Measurements from ENCODE around the gene TTC5.
"Not testable (repeated sequence)": the region's sequence is repeated elsewhere in the genome, so short reads cannot be mapped to it uniquely, and the experiment has no call there.

Gene TTC5, protein sequence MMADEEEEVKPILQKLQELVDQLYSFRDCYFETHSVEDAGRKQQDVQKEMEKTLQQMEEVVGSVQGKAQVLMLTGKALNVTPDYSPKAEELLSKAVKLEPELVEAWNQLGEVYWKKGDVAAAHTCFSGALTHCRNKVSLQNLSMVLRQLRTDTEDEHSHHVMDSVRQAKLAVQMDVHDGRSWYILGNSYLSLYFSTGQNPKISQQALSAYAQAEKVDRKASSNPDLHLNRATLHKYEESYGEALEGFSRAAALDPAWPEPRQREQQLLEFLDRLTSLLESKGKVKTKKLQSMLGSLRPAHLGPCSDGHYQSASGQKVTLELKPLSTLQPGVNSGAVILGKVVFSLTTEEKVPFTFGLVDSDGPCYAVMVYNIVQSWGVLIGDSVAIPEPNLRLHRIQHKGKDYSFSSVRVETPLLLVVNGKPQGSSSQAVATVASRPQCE

DNA sequence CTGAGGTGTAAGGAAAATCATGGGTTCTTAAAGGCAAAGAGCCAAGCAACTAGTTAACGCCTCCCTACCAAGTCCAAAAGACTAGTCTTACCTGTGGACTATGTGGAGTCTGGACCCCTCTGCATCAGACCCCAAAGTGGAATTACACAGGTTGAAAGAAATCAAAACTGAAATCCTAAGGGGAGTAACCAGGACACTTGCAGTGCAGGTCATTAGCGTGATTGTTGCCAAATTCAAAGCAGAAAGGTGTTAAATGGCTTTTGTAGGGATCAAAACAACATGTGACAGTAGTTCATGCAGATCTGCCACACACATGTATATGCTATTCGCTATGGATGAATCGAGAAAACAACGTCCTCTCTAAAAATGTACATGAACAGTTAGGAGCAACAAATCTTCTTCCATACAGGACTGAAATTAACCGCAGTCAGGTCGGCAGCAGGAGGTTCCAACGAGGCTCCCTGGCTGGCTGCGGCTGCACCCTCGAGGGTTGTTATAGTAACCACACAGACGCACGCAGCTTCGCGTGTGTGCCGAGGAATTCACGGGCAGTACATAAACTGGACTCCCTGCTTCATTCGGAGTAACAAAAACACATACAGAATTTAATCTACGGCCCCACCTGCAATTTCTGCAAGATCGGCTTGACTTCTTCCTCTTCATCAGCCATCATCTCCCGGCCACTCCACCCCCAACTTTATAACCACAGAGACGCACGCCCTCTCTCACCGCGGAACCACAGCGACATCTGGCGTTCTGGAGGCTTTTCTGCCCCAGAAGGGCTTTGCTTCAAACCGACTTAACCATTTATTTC is at the start of gene TTC5:
TSS of gene TTC5 (minus strand) at position 687 of the 814 bp plus-strand sequence. CDS start at position 673, 14 bp downstream.
- DNase-seq (ENCODE audit: low read depth, low spot score), result peak; percentile 85

DNA sequence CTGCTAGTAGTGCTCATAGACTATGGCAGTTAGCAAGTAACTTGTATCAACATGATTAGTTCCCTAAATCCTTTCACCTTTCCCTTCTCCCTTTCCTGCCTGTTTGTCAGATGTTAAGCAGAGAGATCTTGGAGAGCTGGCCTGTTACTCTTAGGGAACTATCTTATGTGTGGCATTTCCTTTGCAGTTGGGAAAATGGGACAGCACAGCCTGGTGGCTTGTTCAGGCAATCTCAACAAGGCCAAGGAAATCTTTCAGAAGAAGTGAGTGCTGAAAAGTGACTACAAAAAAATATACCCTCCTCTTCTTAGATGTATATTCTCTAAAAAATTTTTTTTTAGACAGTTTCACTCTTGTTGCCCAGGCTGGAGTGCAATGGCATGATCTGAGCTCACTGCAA is 45.1 kb upstream of the TTC5 start:
- DNase-seq (ENCODE audit: low read depth, low spot score), result no peak

DNA sequence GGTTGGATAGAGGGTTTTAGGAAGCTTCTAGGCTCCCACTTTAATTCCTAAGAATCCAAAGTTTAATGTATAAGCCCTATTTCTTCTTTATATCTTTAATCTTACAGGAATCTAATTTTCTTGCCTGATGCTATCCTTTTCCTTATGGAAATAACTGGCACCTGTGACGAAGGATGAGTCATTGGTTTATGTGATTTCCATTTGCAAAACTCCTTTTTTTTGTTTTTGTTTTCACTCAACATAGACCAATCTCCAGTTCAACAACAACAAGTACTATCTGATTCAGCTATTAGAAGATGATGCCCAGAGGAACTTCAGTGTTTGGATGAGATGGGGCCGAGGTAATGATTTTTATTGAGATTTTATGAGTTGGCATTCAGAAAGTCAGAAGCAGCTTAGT is 44.5 kb upstream of the TTC5 start:
- DNase-seq (ENCODE audit: low read depth, low spot score), result no peak

DNA sequence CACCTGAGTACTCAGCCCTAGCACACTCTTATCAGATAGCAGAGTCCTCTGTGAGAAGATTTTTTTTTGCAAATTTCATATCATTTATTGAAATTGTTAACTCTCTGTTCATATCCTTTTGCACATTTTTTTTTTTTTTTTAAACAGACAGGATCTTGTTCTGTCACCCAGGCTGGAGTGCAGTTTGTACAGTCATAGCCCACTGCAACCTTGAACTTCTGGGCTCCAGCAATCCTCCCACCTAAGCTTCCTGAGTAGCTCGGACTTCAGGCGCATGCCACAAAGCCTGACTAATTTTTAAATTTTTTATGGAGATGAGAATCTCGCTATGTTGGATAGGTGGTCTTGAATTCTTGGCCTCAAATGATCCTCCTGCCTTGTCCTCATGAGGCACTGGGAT is 42.0 kb upstream of the TTC5 start:
- DNase-seq (ENCODE audit: low read depth, low spot score), result no peak

DNA sequence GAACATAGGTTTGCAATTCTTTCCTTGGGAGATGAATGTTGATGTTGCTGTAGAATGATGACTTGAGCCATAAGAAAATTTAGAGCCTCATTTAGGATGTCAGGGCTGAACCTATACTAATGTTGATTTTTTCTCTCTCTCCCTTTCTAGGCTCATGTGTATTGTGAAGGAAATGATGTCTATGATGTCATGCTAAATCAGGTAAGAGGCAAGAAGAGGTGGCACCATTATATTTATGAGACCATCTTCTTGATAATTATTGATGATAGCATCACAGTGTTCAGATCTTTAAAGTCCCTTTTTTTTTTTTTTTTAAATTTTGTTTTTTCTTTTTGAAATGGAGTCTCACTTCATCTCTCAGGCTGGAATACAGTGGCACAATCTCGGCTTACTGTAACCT is 41.0 kb upstream of the TTC5 start:
- no peak for DNase-seq (ENCODE audit: low read depth, low spot score)

DNA sequence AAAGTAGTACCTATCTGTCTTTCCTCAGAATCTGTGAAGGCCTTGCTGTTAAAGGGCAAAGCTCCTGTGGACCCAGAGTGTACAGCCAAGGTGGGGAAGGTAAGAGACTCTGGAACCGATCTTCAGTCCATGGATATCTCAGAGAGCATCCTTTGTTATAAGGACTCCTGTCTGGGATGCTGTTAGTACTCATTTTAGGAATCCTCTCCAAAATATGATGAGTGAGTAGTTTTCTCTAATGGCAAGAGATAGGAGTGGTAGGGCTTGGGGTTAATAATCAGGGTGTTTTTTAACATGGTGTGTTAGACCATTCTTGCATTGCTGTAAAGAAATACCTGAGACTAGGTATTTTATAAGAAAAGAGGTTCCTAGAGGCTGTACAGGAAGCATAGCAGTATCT is 39.6 kb upstream of the TTC5 start:
- DNase-seq (ENCODE audit: low read depth, low spot score), result no peak

DNA sequence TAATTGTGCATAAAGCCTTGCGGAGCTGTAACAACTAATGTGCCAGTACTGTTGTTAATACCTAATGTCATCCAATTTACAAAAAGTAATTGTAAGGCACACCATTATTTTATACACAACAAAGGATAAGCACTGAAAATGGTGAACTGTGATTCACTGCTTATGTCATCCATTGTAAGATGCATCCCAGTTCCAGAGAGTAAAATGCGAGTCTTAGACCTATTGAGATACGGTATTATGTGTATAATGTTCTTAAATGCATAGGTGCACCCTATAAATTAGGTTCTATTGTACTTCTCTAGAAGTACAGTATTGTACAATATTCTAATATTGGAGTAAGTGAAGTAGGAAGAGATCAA is 38.1 kb upstream of the TTC5 start:
- no peak for DNase-seq (ENCODE audit: low read depth, low spot score)

DNA sequence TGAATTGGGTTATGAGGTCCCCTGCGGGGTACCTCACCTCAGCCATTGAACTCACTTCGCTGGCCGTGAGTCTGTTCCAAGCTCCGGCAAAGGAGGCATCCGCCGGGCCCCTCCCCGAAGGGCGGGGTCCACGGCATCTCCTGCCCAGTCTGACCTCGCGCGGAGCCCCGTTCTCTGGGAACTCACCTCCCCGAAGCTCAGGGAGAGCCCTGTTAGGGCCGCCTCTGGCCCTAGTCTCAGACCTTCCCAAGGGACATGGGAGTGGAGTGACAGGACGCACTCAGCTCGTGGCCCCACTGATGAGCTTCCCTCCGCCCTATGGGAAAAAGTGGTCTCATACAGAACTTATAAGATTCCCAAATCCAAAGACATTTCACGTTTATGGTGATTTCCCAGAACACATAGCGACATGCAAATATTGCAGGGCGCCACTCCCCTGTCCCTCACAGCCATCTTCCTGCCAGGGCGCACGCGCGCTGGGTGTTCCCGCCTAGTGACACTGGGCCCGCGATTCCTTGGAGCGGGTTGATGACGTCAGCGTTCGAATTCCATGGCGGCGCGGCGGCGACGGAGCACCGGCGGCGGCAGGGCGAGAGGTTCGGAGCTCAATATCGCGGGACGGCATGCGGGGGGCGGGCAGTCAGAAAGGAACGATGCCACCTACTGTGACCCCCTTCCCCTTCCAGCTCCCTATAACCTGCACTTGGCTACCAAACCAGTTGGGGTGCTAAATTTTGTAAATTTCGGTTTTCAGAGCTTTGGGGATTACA is 37.5 kb upstream of the TTC5 start, which contains the start of gene PARP2:
TSS of gene PARP2 (plus strand) at position 544 of the 770 bp plus-strand sequence. CDS start at position 551, 7 bp downstream.
- peak; percentile 100 for DNase-seq (ENCODE audit: low read depth, low spot score)

DNA sequence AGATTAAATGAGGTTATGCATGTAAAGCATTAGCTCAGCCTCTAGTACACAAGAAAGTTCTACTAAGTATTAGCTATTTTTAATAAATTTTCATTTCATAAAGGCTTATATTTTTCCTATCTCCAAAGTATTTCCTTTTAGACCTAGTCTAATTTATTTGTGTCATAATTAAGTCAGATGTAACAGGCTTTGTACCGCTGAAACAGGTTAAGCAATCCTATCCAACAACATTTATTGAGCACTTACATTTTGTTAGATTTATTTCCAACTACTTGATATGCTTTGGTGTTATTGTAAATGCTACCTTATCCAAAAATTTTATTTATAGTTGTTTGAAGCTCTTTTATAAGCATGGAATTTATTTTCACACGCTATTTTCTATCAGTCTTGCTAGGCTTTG is 35.9 kb upstream of the TTC5 start:
- DNase-seq (ENCODE audit: low read depth, low spot score), result no peak

DNA sequence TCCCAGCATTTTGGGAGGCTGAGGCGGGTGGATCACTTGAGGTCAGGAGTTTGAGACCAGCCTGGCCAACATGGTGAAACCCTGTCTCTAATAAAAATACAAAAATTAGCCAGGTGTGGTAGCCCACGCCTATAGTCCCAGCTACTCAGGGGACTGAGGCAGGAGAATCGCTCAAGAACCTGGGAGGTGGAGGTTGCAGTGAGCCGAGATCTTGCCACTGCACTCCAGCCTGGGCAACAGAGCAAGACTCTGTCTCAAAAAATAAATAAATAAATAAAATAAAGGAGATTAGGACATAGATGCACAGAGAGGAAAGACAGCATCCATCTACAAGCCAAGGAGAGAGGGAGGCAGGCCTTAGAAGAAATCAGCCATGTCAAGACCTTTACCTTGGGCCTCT is 35.3 kb upstream of the TTC5 start:
- DNase-seq (ENCODE audit: low read depth, low spot score), result not testable (repeated sequence)

DNA sequence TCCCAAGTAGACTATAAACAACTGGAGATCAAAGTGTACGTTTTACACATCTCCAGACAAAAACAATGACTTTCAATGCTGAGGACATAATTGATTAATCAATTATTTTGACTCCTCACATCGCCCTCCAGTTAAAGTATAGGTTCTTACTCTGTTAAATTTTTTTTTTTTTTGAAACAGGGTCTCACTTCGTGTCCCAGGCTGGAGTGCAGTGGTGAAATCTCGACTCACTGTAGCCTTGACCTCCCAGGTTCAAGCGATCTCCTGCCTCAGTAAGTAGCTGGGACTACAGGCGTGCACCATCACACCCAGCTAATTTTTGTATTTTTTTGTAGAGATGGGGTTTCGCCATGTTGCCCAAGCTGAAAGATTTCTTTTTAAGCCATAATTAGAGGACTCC is 28.3 kb upstream of the TTC5 start:
- DNase-seq (ENCODE audit: low read depth, low spot score), result no peak

DNA sequence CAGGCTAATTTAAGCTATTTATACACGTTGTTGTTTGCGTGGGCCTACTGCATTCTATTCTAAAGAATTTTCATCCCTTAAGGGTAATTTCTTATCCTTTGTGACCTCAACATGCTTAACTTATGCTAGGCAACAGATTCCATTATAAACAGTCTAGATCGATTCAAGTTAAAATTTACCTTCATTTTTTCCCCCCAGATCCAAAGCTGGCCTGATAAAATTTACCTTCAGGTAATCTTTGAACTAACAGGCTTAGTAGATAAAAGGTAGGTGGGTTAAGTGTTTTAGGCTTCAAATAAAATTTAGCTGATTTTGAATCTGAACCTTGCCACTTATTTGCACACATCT is 27.7 kb upstream of the TTC5 start:
- DNase-seq (ENCODE audit: low read depth, low spot score), result no peak

DNA sequence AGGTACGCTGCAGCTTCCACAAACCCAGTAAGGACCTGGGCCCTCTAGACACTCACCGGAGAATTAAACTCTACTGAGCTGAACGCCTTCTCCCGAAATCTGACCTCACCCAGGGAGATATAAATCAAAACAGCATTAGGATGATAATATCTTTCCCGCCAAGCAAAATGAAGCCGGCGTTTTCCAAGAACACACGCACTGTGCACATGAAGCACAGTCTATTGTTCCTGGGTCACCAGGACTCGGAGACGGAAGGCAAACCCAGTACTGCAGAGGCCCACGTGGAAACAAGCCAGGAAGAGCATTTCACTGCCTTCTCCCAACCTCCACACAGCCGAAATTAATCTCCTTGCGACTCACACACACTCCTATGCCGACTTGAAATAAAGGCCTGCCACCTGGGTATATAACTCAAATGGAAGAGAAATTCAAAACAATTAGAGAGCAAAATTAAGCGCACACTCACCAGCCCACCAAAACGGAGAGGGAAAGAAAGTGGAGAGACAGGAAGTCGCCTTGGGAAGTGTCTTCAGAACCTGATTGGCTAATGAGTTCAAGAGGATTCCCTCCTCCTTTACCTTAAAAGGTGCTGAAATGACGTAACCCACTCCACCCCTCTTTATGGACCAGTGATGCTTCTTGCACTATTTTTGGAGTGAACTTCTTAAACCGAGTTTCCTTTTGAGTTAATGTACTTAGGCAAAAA is 27.2 kb upstream of the TTC5 start, which contains the start of gene CCNB1IP1:
TSS of gene CCNB1IP1 (minus strand) at position 492 of the 706 bp plus-strand sequence. CDS start 16,756 bp downstream, outside the sequence.
- peak; percentile 44 for DNase-seq (ENCODE audit: low read depth, low spot score)

DNA sequence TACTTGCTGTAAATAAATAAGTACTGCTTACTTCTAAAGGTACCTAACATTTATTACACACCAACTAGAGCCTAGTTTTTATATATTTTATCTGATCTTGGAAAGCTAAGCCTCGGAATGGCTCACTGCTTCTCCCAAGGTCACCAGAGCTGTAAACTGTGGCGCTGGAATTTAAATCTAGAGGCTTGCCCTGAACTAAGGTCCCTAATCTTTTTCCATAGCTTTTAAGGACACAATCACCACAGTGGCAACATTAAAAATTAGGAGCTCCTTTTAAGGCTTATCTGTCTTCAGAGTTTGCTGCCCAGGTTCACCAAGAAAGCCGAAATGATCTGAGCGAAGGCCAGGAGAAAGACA is 26.7 kb upstream of the TTC5 start:
- DNase-seq (ENCODE audit: low read depth, low spot score), result no peak

DNA sequence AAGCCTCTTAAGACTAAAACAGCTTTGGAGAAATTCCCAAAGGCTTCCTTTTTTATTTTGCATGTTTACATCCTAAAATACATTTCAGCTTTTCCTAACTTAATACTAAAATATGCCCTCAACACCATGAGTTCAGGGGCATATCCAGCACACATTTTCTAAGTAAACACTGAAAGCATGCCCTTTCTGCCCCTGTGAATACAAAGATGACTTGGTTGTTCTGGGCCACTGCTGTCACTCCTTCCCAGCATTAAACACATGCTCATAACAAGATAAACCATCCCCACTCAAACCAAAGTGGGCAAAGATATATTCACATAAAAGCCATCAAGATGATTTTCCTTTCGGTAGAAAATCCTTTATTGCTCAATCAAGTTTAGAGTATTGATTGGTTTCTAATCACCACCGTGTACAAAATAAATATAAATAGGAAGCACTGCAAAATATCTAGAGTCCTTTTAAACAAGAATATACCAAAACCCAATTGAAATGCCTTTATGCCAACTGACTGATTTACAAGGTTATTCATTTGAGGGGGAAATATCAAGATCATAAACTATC is 25.4 kb upstream of the TTC5 start:
- no peak for DNase-seq (ENCODE audit: low read depth, low spot score)

DNA sequence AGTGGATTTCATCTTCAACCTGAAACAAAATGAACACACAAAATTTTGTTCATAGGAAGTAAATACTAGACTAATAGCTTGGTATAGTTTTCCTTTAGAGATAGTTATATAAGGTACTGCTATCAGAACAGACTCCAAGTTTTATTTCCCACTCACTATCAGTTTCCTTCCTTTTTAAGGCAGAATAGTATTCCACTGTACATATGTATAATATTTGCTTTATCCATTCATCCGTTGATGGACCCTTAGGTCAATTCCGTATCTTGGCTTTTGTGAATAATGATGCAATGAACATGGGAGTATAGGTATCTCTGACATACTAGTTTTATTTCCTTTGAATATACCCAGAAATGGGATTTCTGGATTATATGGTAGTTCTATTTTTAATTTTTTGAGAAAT is 23.6 kb upstream of the TTC5 start:
- no peak for DNase-seq (ENCODE audit: low read depth, low spot score)

DNA sequence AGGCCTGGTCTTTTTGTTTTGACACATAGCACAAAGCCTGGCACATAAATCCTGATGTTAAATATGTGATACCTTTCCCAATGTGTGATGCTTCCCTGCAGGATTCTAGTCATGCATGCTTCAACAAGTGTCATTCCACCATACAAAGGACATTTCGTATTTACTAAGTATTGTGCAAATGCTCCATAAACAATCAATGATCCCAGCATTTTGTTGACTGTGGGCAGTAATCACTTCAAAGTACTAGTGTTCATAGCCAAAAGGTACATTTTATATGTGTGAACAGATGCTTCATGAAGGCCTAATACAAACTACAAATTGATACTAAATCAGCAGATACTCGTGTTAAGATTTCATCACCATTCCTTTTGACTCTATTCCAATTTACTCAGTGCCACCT is 23.0 kb upstream of the TTC5 start:
- no peak for DNase-seq (ENCODE audit: low read depth, low spot score)

DNA sequence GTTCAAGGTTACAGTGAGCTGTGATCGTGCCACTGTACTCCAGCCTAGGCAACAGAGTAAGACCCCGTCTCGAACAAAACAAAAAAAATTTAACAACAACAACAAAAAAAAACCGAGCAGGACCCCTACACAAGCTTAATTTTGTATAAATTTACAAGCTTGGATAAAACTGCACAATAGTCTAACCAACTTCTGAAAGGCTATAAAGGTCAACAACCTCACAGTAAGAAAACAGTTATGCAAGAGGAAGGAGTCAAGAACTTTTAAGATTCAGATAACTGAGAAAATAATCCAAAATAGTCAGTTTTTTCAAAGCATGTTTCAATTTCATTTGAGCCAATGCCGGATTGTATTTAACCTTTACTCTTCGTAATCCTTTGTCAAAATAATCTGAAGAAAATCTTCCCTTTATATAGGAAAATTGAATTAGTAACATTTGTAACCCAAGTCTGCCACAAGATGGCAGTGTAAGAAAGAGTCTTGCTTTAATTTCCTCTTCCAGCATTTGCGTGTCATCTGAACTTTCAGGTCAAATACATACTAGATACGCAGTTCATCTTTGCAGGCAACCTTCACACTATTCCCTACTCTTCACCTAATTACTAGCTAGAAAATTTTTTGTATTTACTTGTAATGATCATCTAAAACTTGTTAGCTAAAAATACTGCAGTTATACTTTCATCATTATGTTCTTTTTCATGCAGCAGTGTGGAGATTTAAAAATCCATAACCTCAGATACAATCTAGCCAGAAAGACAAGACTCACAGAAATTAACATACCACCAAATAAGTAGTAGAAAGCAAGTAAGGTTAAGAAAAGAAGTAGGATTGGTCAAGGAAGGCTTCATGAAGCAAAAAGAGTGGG is 21.5 kb upstream of the TTC5 start:
- no peak for DNase-seq (ENCODE audit: low read depth, low spot score)

DNA sequence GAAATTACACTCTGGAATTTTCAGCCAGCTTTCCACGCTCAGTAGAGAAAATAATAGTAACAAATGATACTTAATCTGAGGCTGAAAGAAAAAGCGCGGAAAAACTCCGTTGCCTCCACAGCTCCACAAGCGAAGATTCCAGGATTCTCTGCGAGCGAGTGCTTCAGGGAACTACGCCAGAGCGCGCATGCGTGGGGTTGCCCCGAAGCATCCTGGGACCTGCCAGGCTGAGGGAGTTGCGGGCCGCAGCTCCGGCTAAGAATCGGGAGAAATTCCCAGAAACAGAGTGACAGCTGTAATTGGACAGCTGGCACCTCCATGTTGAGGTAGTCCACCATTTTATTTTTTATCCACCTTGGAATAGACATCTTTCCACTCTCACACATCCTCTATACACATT is 12.0 kb upstream of the TTC5 start:
- no peak for DNase-seq (ENCODE audit: low read depth, low spot score)

DNA sequence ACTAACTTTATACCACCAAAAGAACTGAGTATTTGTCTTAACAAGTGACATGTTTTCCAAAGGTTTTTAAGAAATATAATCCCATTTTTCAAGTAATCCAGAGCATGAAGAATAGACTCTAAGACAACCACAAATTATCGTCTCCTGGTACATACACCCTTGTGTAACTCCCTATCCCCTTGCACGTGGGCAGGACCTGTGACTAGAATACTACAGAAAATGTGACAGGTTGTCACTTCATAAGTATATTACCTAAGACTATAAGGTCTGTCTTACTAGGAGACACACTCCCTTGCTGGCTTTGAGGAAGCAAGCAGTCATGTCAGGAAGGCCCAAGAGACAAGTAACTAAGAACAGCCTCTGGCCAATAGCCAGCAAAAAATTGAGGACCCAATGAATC is 8.3 kb upstream of the TTC5 start:
- no peak for DNase-seq (ENCODE audit: low read depth, low spot score)

Data from smooth muscle cell of the brain vasculature (primary cell).